Measurements from ENCODE around the gene RAB36.

RAB36 gene

DNA sequence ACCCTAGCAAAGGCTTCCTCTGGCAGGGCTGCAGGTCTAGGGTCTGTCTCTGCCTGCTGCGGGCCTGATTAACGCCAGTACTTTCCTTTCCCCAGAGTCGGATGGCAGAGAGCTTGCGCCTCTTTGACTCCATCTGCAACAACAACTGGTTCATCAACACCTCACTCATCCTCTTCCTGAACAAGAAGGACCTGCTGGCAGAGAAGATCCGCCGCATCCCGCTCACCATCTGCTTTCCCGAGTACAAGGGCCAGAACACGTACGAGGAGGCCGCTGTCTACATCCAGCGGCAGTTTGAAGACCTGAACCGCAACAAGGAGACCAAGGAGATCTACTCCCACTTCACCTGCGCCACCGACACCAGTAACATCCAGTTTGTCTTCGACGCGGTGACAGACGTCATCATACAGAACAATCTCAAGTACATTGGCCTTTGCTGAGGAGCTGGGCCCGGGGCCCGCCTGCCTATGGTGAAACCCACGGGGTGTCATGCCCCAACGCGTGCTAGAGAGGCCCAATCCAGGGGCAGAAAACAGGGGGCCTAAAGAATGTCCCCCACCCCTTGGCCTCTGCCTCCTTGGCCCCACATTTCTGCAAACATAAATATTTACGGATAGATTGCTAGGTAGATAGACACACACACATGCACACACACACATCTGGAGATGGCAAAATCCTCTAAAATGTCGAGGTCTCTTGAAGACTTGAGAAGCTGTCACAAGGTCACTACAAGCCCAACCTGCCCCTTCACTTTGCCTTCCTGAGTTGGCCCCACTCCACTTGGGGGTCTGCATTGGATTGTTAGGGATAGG is 22.1 kb upstream of the RAB36 start:
- DNase-seq (ENCODE audit: extremely low read depth, low read depth): no peak
- TF ChIP-seq, protein P1, sequence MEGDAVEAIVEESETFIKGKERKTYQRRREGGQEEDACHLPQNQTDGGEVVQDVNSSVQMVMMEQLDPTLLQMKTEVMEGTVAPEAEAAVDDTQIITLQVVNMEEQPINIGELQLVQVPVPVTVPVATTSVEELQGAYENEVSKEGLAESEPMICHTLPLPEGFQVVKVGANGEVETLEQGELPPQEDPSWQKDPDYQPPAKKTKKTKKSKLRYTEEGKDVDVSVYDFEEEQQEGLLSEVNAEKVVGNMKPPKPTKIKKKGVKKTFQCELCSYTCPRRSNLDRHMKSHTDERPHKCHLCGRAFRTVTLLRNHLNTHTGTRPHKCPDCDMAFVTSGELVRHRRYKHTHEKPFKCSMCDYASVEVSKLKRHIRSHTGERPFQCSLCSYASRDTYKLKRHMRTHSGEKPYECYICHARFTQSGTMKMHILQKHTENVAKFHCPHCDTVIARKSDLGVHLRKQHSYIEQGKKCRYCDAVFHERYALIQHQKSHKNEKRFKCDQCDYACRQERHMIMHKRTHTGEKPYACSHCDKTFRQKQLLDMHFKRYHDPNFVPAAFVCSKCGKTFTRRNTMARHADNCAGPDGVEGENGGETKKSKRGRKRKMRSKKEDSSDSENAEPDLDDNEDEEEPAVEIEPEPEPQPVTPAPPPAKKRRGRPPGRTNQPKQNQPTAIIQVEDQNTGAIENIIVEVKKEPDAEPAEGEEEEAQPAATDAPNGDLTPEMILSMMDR (IDR thresholded peaks at IDR 0.05; ENCODE audit: low read depth, low read length): no peak

DNA sequence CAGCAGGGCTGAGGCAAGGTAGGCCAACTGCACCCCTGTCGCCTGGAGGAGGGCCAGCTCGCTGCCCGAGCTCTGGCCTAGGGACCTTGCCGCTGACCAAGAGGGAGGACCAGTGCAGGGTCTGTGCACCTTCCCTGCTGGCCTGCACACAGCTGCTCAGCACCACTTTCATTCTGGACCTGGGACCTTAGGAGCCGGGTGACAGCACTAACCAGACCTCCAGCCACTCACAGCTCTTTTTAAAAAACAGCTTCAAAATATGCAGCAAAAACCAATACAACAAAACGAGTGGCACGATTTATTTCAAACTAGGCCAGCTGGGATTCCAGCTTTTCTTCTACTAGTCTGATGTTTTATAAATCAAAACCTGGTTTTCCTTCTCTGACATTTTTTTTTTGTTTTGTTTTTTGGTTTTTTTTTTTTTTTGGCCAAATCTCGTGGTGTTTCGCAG is 21.4 kb upstream of the RAB36 start:
- DNase-seq (ENCODE audit: extremely low read depth, low read depth): no peak
- TF ChIP-seq, protein P1 (IDR thresholded peaks at IDR 0.05; ENCODE audit: low read depth, low read length): no peak

DNA sequence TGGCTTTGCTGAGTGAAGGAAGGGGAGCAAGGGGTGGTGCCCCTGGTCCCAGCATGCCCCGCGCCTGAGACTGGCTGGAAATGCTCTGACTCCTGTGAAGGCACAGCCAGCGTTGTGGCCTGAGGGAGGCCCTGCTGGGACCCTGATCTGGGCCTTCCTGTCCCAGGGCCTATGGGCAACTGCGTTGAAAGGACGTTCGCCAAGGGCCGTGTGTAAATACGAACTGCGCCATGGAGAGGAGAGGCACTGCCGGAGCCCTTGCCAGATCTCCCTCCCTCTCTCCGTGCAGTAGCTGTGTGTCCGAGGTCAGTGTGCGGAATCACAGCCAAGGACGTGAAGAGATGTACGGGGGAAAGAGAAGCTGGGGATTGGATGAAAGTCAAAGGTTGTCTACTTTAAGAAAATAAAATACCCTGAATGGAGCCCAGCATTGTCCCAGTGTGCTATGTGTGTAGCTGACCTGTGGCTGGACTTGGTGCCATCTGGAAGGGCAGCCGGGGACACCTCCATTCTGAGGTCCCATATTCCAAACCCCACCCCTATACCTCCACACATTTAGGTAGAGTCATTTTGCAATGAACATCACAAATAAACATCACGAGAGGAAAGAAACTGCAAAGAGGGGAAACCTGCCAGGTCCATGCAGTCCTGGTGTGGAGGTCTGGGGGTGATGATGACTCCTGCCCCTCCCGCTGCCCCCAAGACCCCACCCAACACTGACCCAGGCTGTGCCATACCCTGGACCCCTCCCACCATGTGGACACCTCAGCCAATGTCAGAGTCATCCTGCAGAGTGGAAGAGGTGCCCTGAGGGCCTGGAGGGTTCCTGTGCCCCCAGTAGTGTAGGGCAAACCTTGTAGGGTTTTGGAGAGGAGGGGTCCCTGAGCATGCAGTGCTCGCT is 20.4 kb upstream of the RAB36 start:
- TF ChIP-seq, protein P1 (IDR thresholded peaks at IDR 0.05; ENCODE audit: low read depth, low read length): no peak

DNA sequence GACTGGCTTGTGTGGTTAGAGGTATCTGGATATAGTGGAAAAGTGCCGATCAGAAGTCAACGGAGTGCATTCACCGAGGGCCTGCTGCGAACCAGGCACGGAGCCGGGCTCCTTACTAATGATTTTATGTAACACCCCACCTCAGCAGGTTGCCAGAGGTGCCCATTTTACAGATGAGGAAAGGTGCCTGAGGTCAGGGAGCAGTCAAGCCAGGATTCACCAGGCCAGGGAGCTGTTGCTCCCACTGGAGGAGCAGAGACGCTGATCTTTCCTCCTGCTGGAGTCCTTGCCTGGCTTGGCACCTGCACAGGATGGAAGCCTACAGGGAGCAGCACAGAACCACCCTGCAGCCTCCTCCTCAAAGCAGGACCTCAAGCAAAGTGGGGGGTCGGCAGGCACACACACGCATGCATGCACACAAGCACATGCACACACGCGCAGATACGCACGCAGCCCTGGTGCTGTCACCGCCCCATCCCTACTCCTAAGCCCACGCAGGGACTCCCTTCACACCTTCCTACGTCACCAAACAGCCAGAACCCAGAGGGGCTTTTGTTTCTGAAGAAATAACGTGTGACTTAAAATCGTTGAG is 19.7 kb upstream of the RAB36 start:
- TF ChIP-seq, protein P1 (IDR thresholded peaks at IDR 0.05; ENCODE audit: low read depth, low read length): no peak
- DNase-seq (ENCODE audit: extremely low read depth, low read depth): no peak

More for the DNA sequence above, 20.4 kb upstream of the RAB36 start:
- no peak for DNase-seq (ENCODE audit: extremely low read depth, low read depth)

DNA sequence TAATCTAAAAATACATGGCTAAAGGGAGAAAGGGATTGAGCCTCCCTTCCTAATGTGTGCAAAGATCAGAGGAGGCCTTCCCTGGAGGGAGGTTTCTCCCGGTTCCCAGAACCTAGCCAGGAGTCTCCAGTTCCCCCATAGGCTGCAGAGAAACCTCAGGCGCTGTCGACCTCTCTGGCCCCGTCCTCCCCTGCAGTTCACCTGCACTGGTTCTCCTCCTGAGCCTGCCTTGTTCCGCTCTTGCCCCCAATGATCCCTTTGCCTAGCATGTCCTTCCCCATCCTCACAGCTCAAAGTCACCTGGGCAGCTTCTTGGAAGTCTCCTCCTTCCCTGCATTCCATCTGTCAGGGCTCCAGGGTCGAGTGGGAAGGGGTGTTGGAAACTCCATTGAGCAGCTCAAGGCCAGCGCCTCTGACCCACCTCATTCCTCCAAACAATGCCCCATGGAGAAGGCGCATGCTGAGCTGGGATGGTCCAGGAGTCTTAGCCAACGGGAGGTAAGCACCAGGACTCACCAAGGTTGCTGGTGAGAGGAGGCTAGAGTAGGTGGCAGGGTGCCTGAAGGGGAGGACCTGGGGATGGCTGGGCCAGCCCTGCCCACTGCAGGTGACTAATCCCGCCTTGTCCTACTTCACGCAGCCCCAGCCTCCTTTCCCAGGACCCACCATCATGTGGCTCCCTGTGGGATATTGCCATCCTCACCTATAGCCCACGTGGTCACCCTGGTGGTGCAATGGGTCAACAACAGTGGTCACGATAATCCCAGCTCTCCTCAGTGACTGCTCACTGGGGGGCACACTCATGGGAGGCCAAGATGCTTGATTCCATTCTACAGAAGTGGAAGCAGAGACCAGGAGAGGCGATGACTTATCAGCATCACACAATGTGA is 18.9 kb upstream of the RAB36 start:
- no peak for DNase-seq (ENCODE audit: extremely low read depth, low read depth)
- TF ChIP-seq, protein P1 (IDR thresholded peaks at IDR 0.05; ENCODE audit: low read depth, low read length): no peak

DNA sequence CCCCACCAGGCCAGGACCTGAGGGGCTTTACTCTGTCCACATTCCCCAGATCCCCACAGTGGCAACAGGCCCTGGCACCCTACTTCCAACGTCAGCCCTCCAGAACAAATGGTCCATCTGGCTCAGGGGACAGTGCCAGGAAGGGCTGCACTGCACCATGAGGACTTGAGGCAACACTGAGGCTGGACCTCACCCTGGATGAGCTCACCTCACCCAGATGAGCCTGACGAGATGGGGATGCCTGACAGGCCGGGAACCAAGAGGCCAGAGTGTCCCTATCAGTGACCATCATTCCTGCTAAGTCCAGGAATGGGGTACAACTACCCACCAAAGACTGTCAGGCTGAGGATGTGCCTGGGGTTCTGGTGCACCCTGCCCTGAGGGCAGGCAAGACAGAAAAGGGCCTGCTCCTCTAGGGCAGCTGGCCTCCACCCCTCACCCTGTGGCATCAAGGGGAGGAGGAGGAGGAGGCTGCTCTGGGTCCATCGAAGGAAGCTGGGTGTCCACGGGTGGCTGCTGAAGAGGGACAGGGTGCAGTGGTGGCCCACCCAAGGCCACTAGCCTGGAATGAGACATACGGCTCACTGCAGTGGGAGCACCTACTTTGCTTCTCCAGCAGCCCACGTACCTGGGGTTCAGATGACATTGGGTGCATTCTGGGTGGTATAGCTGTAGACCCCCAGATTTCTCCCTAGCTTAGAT is 18.1 kb upstream of the RAB36 start:
- TF ChIP-seq, protein P1 (IDR thresholded peaks at IDR 0.05; ENCODE audit: low read depth, low read length): no peak
- no peak for DNase-seq (ENCODE audit: extremely low read depth, low read depth)
